NCI-H526 treated with DMSO at 0.1 percent for 48 hours (cell line): Measurements from ENCODE around the gene PDLIM7.

Experiments used
- DNase-seq: peaks from one replicate; lab custom pipeline; 2025; lab: John Stamatoyannopoulos, UW

The PDLIM7 gene

GRCh38 chr5:177524539-177524900 is 27.1 kb upstream of the PDLIM7 start:
- no peak for DNase-seq

GRCh38 chr5:177523711-177524538 is 26.5 kb upstream of the PDLIM7 start:
- DNase-seq: no peak

GRCh38 chr5:177520916-177521513 is 23.6 kb upstream of the PDLIM7 start:
- no peak for DNase-seq

GRCh38 chr5:177520271-177520670 is 22.9 kb upstream of the PDLIM7 start:
- no peak for DNase-seq

- no peak for DNase-seq
Observed at GRCh38 chr5:177519463-177520235, 22.2 kb upstream of the PDLIM7 start.

GRCh38 chr5:177516601-177517568 is 19.5 kb upstream of the PDLIM7 start, which contains the start of gene DDX41:
Gene DDX41, minus strand, starts transcription at chr5:177516961. Its CDS starts 16 bp downstream, at chr5:177516945.
- DNase-seq: peak; percentile 93

GRCh38 chr5:177515580-177515979 is 18.2 kb upstream of the PDLIM7 start:
- no peak for DNase-seq

GRCh38 chr5:177514541-177514940 is 17.1 kb upstream of the PDLIM7 start:
- DNase-seq: no peak

GRCh38 chr5:177513500-177513899 is 16.1 kb upstream of the PDLIM7 start:
- DNase-seq: no peak

- DNase-seq: no peak
Observed at GRCh38 chr5:177512736-177513380, 15.5 kb upstream of the PDLIM7 start.

- no peak for DNase-seq
Observed at GRCh38 chr5:177511796-177512675, 14.6 kb upstream of the PDLIM7 start.

GRCh38 chr5:177511181-177511580 is 13.8 kb upstream of the PDLIM7 start:
- DNase-seq: no peak

- no peak for DNase-seq
Observed at GRCh38 chr5:177510567-177511053, 13.2 kb upstream of the PDLIM7 start.

GRCh38 chr5:177509991-177510566 is 12.7 kb upstream of the PDLIM7 start:
- no peak for DNase-seq

- no peak for DNase-seq
Observed at GRCh38 chr5:177509381-177509951, 12.1 kb upstream of the PDLIM7 start, which contains the start of gene DOK3. Gene DOK3, minus strand, starts transcription at chr5:177509826. Its CDS starts 286 bp downstream, at chr5:177509540.

GRCh38 chr5:177508837-177509236 is 11.4 kb upstream of the PDLIM7 start:
- peak; percentile 12 for DNase-seq

- DNase-seq: no peak
Observed at GRCh38 chr5:177508221-177508611, 10.8 kb upstream of the PDLIM7 start.

GRCh38 chr5:177507596-177508220 is 10.3 kb upstream of the PDLIM7 start:
- no peak for DNase-seq

GRCh38 chr5:177507165-177507564 is 9.8 kb upstream of the PDLIM7 start:
- DNase-seq: no peak
